ENCODE results near the gene MRPL30.
"Not testable (repeated sequence)": the region's sequence is repeated elsewhere in the genome, so short reads cannot be mapped to it uniquely, and the experiment has no call there.

Gene MRPL30

DNA sequence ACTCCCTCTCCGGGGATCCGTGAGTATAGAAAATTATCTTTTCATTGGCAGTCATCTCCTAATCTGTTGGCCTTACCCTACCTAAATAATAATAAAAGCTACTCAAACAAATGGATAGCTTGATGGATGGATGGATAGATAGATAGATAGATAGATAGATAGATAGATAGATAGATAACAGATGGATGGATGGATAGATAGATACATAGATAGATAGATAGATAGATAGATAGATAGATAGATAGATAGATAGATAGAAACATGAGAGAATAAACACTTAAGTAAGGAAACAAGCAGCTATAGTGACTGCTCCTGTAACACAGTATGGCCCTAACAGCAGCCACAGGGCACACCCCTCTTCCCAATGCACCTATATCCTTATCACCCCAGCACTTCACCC is 35.1 kb downstream of the MRPL30 start:
- no peak overlapping the region for H3K27ac ChIP-seq (ENCODE audit: low read depth, low read length)
- H4K5ac ChIP-seq (ENCODE audit: low read length) = no peak overlapping the region
- no peaks in the 10 kb centered on the region for H3K79me2 ChIP-seq (ENCODE audit: control insufficient read depth, insufficient read depth, low read length)
- WGBS (ENCODE audit: extremely low coverage, insufficient coverage, low lambda C conversion rate) = no CpG with 5 or more reads among the region's 2 CpGs
- no peak overlapping the region for H3K4ac ChIP-seq (ENCODE audit: low read depth, low read length)
- H3K9ac ChIP-seq (ENCODE audit: low read length) = no peak overlapping the region
- H2AK5ac ChIP-seq (ENCODE audit: low read length) = no peak overlapping the region
- DNase-seq = no peak
- H3K79me1 ChIP-seq (ENCODE audit: low read length) = no peaks in the 10 kb centered on the region
- no peak overlapping the region for H3K4me2 ChIP-seq (ENCODE audit: low read length)
- no peak overlapping the region for H3K56ac ChIP-seq (ENCODE audit: low read length)
- no peak overlapping the region for H3K18ac ChIP-seq (ENCODE audit: low read length)
- no peak overlapping the region for H2BK5ac ChIP-seq (ENCODE audit: low read length)
- no peaks in the 10 kb centered on the region for H3K36me3 ChIP-seq (ENCODE audit: control insufficient read depth, insufficient read depth, low read length)
- no peak overlapping the region for H2BK15ac ChIP-seq (replicated peaks; ENCODE audit: low read depth)
- no peaks in the 10 kb centered on the region for H3K27me3 ChIP-seq (ENCODE audit: insufficient read depth, low read length, poor library complexity)
- no peak overlapping the region for H2BK120ac ChIP-seq (ENCODE audit: low read depth, low read length)
- H3K23ac ChIP-seq (ENCODE audit: low read length) = no peak overlapping the region
- no peak overlapping the region for H4K8ac ChIP-seq (ENCODE audit: low read depth, low read length)
- H3K4me3 ChIP-seq (ENCODE audit: low read length) = no peak overlapping the region
- H3K4me1 ChIP-seq (ENCODE audit: control insufficient read depth, low read depth, low read length) = no peaks in the 10 kb centered on the region

DNA sequence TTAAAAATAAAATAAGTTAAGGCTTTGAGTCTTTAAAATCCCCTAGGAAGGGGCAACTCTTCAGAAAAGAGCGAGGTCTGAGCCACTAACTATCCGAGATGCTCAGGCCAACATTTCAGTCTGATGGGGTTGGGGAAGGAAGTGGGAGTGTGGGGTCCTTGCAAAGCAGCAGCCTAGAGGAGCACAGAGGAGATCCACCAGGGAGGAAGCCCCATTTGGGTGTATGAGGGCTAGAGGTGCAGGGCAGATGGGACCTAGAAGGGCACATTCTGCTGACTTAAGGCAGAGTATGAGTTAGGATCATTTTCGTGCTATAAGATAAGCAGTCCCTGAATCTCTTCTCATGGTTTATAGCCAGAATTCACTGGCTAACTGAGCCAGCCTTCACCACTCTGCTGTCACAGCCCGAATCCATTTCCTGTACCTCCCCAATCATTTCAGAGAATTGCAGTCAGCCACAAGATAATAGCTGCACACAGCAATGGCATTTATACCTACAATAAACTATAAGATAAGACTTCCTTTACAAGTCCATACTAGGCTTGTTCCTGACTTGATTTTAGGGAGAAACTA is 37.0 kb downstream of the MRPL30 start:
- Histone ChIP-seq H3K79me1 (ENCODE audit: low read length) (no peaks in the 10 kb centered on the region), H3K4me2 (ENCODE audit: low read length) (no peak overlapping the region), H3K4ac (ENCODE audit: low read depth, low read length) (no peak overlapping the region), H3K23ac (ENCODE audit: low read length) (no peak overlapping the region), H3K27me3 (ENCODE audit: insufficient read depth, low read length, poor library complexity) (no peaks in the 10 kb centered on the region), H3K36me3 (ENCODE audit: control insufficient read depth, insufficient read depth, low read length) (no peaks in the 10 kb centered on the region), H2BK15ac (replicated peaks; ENCODE audit: low read depth) (no peak overlapping the region), H2AK5ac (ENCODE audit: low read length) (no peak overlapping the region), H2BK5ac (ENCODE audit: low read length) (no peak overlapping the region), H3K27ac (ENCODE audit: low read depth, low read length) (no peak overlapping the region), H3K9ac (ENCODE audit: low read length) (no peak overlapping the region), H3K4me3 (ENCODE audit: low read length) (no peak overlapping the region), H2BK120ac (ENCODE audit: low read depth, low read length) (no peak overlapping the region), H3K79me2 (ENCODE audit: control insufficient read depth, insufficient read depth, low read length) (no peaks in the 10 kb centered on the region), H3K56ac (ENCODE audit: low read length) (no peak overlapping the region), H4K8ac (ENCODE audit: low read depth, low read length) (no peak overlapping the region), H3K18ac (ENCODE audit: low read length) (no peak overlapping the region), H3K4me1 (ENCODE audit: control insufficient read depth, low read depth, low read length) (no peaks in the 10 kb centered on the region), H4K5ac (ENCODE audit: low read length) (no peak overlapping the region)
- no peak for DNase-seq
- no CpG with 5 or more reads among the region's 4 CpGs for WGBS (ENCODE audit: extremely low coverage, insufficient coverage, low lambda C conversion rate)

DNA sequence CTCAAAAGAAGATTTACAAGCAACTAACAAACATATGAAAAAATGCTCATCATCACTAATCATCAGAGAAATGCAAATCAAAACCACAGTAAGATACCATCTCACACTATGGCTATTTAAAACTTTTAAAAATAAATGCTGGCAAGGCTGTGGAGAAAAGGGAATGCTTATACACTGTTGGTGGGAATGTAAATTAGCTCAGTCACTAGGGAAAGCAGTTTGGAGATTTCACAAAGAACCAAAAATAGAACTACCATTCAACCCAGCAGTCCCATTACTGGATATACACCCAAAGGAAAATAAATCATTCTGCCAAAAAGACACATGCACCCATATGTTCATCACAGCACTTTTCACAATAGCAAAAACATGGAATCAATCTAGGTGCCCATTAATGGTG is 52.2 kb downstream of the MRPL30 start:
- H3K18ac ChIP-seq (ENCODE audit: low read length); H3K4ac ChIP-seq (ENCODE audit: low read depth, low read length); H3K36me3 ChIP-seq (ENCODE audit: control insufficient read depth, insufficient read depth, low read length); H3K27me3 ChIP-seq (ENCODE audit: insufficient read depth, low read length, poor library complexity); H4K5ac ChIP-seq (ENCODE audit: low read length); H3K9ac ChIP-seq (ENCODE audit: low read length); H3K79me2 ChIP-seq (ENCODE audit: control insufficient read depth, insufficient read depth, low read length); H3K27ac ChIP-seq (ENCODE audit: low read depth, low read length); H2BK5ac ChIP-seq (ENCODE audit: low read length); H3K56ac ChIP-seq (ENCODE audit: low read length); H3K4me2 ChIP-seq (ENCODE audit: low read length); H3K4me1 ChIP-seq (ENCODE audit: control insufficient read depth, low read depth, low read length); H4K8ac ChIP-seq (ENCODE audit: low read depth, low read length); H2AK5ac ChIP-seq (ENCODE audit: low read length); H3K4me3 ChIP-seq (ENCODE audit: low read length); H3K23ac ChIP-seq (ENCODE audit: low read length); H2BK120ac ChIP-seq (ENCODE audit: low read depth, low read length); H3K79me1 ChIP-seq (ENCODE audit: low read length); DNase-seq; H2BK15ac ChIP-seq (replicated peaks; ENCODE audit: low read depth): not testable (repeated sequence)

DNA sequence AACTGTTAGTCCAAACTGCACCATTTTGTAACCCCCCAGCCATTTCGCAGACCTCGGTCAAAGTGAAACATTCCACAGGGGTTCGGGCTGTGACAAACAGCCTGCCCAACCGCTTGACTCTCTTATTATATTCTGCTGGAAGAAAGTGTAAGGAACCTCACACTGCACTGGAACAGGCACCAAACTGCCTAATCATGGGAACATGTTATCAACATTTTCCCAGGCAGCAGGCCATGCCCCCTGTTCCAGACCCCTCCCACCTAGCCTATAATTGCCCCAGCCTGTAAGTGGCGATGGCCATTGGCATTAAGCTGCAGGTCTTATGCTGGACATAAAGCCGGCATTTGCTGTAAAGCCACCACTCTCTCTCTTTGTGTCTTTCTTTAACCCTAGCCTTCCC is 57.6 kb downstream of the MRPL30 start:
- Histone ChIP-seq H3K23ac (ENCODE audit: low read length) (no peak overlapping the region), H3K9ac (ENCODE audit: low read length) (no peak overlapping the region), H2AK5ac (ENCODE audit: low read length) (no peak overlapping the region), H2BK5ac (ENCODE audit: low read length) (no peak overlapping the region), H3K79me2 (ENCODE audit: control insufficient read depth, insufficient read depth, low read length) (no peaks in the 10 kb centered on the region), H2BK15ac (replicated peaks; ENCODE audit: low read depth) (no peak overlapping the region), H3K36me3 (ENCODE audit: control insufficient read depth, insufficient read depth, low read length) (no peaks in the 10 kb centered on the region), H2BK120ac (ENCODE audit: low read depth, low read length) (no peak overlapping the region), H3K4me2 (ENCODE audit: low read length) (no peak overlapping the region), H3K4me3 (ENCODE audit: low read length) (no peak overlapping the region), H3K18ac (ENCODE audit: low read length) (no peak overlapping the region), H4K5ac (ENCODE audit: low read length) (no peak overlapping the region), H3K4ac (ENCODE audit: low read depth, low read length) (no peak overlapping the region), H3K27me3 (ENCODE audit: insufficient read depth, low read length, poor library complexity) (no peaks in the 10 kb centered on the region), H3K4me1 (ENCODE audit: control insufficient read depth, low read depth, low read length) (no peaks in the 10 kb centered on the region), H3K56ac (ENCODE audit: low read length) (no peak overlapping the region), H3K27ac (ENCODE audit: low read depth, low read length) (no peak overlapping the region), H4K8ac (ENCODE audit: low read depth, low read length) (no peak overlapping the region), H3K79me1 (ENCODE audit: low read length) (no peaks in the 10 kb centered on the region)
- WGBS (ENCODE audit: extremely low coverage, insufficient coverage, low lambda C conversion rate) = no CpG with 5 or more reads among the region's 6 CpGs
- DNase-seq = no peak

DNA sequence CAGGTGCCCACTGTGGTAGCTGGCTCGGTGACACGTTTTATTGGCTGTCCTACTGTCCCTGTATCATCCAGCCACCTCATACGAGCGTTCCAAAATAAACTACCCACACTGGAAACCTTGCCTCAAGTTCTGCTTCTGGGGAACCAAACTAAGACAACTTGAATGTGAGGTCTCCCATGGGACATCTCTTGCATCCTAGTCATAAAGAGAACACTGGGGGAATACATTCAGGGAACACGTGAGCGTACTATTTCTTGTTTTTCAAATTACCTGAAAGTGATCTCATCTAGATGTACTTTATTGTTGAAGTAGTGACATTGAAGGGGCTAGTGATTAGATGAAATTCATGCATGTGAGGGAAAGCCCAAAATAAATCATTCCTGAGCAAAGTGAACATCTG is 59.4 kb downstream of the MRPL30 start:
- Histone ChIP-seq H4K8ac (ENCODE audit: low read depth, low read length) (no peak overlapping the region), H3K4me2 (ENCODE audit: low read length) (no peak overlapping the region), H3K27me3 (ENCODE audit: insufficient read depth, low read length, poor library complexity) (no peaks in the 10 kb centered on the region), H3K79me2 (ENCODE audit: control insufficient read depth, insufficient read depth, low read length) (no peaks in the 10 kb centered on the region), H3K4me3 (ENCODE audit: low read length) (no peak overlapping the region), H3K27ac (ENCODE audit: low read depth, low read length) (no peak overlapping the region), H3K9ac (ENCODE audit: low read length) (no peak overlapping the region), H3K23ac (ENCODE audit: low read length) (no peak overlapping the region), H2BK120ac (ENCODE audit: low read depth, low read length) (no peak overlapping the region), H3K56ac (ENCODE audit: low read length) (no peak overlapping the region), H2BK15ac (replicated peaks; ENCODE audit: low read depth) (no peak overlapping the region), H3K4ac (ENCODE audit: low read depth, low read length) (no peak overlapping the region), H3K36me3 (ENCODE audit: control insufficient read depth, insufficient read depth, low read length) (no peaks in the 10 kb centered on the region), H2BK5ac (ENCODE audit: low read length) (no peak overlapping the region), H4K5ac (ENCODE audit: low read length) (no peak overlapping the region), H2AK5ac (ENCODE audit: low read length) (no peak overlapping the region), H3K18ac (ENCODE audit: low read length) (no peak overlapping the region), H3K4me1 (ENCODE audit: control insufficient read depth, low read depth, low read length) (no peaks in the 10 kb centered on the region), H3K79me1 (ENCODE audit: low read length) (no peaks in the 10 kb centered on the region)
- DNase-seq = no peak
- WGBS (ENCODE audit: extremely low coverage, insufficient coverage, low lambda C conversion rate) = no CpG with 5 or more reads among the region's 6 CpGs

DNA sequence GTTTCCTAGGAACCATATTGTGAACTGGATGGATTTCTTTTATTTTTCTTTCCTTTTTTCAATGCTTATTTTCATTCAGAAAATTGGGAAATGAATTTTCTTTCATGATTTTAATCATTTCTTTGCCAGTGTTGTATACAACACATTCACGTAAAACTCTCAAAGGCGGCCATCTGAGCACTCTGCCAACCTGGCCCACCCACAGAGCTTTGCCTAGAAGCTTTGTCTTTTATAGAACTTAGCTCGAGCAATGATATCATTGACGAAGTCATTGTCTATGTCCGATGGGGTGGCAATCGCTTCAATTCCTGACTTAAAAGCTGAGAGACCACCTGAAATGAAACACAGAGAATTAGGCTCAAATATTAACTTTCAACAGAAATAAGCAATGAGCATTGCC is 61.2 kb downstream of the MRPL30 start:
- Histone ChIP-seq H2BK5ac (ENCODE audit: low read length) (no peak overlapping the region), H3K4me2 (ENCODE audit: low read length) (no peak overlapping the region), H4K8ac (ENCODE audit: low read depth, low read length) (no peak overlapping the region), H3K79me2 (ENCODE audit: control insufficient read depth, insufficient read depth, low read length) (no peaks in the 10 kb centered on the region), H3K56ac (ENCODE audit: low read length) (no peak overlapping the region), H4K5ac (ENCODE audit: low read length) (no peak overlapping the region), H3K79me1 (ENCODE audit: low read length) (no peaks in the 10 kb centered on the region), H2BK15ac (replicated peaks; ENCODE audit: low read depth) (no peak overlapping the region), H3K27ac (ENCODE audit: low read depth, low read length) (no peak overlapping the region), H2AK5ac (ENCODE audit: low read length) (no peak overlapping the region), H3K18ac (ENCODE audit: low read length) (no peak overlapping the region), H3K36me3 (ENCODE audit: control insufficient read depth, insufficient read depth, low read length) (no peaks in the 10 kb centered on the region), H3K9ac (ENCODE audit: low read length) (no peak overlapping the region), H3K4ac (ENCODE audit: low read depth, low read length) (no peak overlapping the region), H3K4me1 (ENCODE audit: control insufficient read depth, low read depth, low read length) (no peaks in the 10 kb centered on the region), H2BK120ac (ENCODE audit: low read depth, low read length) (no peak overlapping the region), H3K27me3 (ENCODE audit: insufficient read depth, low read length, poor library complexity) (no peaks in the 10 kb centered on the region), H3K23ac (ENCODE audit: low read length) (no peak overlapping the region), H3K4me3 (ENCODE audit: low read length) (no peak overlapping the region)
- WGBS (ENCODE audit: extremely low coverage, insufficient coverage, low lambda C conversion rate) = no CpG with 5 or more reads among the region's 6 CpGs
- DNase-seq = no peak
